HG02840 (cell line): ENCODE measurements around the gene RAB30.
A peak's percentile ranks its signal among the peaks of the same experiment; 100 is the strongest.
"Not testable (repeated sequence)": the region's sequence is repeated elsewhere in the genome, so short reads cannot be mapped to it uniquely, and the experiment has no call there.

Experiments used
- ATAC-seq: cut with Tn5 transposase; IDR thresholded peaks from one replicate; pipeline ENCODE4 v1.9.1; 2021; ENCODE audit warnings: mild to moderate bottlenecking, moderate library complexity, moderate number of reproducible peaks; ENCODE audit not compliant: unreplicated experiment, low FRiP score

Gene RAB30

GRCh38 chr11:82989628-82990404 is 81.9 kb downstream of the RAB30 start:
- no peak for ATAC-seq

- ATAC-seq, result no peak
These were observed 82.6 kb downstream of the RAB30 start for GRCh38 chr11:82988936-82989627.

- ATAC-seq, result no peak
These were observed 83.7 kb downstream of the RAB30 start for GRCh38 chr11:82987997-82988396.

DNA sequence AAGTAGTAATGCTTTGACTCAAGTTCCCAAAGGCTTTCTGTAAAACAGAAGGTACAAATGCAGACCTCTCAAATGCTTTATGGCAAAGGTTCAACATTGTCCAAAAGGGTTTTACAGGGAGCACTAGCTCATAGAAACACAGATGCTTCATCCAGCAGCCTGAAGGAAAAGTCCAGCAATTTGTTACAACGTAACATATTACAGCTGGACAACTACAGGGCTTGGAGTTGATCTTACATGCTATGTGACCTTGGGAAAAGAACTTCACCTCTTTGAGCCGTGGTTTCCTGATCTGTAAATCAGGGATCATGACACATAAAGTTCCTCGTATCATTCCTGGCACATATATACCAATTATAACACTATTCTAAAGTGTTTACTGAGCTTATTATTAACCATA is 85.3 kb downstream of the RAB30 start:
- no peak for ATAC-seq

GRCh38 chr11:82981852-82982251 is 89.8 kb downstream of the RAB30 start:
- ATAC-seq, result no peak

DNA sequence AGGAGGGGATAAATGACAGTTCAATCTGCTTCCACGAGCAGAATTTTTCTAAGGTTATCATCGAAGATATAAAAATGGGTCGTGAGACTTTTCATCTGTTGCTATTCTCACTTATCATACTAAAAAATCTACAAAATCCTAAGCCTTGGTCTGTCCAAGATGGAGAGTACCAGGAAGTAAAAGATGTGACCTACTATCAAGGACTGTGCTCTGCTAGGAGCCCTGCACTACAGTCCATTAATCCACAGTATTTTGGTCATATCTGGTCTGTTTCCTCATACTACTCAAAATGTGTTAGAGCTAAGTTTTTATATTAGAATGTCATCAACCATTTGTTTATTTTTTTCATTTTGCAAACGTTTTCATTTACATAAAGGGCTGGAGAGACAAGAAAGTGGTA is 90.8 kb downstream of the RAB30 start:
- ATAC-seq, result no peak

DNA sequence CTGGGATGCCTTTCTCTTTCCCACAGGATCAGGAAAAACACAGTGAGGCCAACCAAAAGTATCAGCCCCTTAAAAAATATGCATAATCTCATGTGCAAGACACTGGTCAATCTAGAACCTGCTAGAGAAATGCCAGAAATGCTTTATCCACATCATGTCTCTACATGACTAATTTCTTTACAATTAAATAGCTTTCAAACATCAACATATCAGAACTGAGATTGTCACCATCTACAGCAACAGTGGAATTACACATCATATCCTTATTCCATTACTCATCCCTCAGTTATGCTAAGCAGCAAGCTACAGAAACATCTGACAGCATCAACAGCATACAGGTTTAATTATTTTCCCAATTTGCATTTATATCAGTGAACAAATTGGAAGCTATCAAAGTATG is 91.4 kb downstream of the RAB30 start:
- no peak for ATAC-seq

DNA sequence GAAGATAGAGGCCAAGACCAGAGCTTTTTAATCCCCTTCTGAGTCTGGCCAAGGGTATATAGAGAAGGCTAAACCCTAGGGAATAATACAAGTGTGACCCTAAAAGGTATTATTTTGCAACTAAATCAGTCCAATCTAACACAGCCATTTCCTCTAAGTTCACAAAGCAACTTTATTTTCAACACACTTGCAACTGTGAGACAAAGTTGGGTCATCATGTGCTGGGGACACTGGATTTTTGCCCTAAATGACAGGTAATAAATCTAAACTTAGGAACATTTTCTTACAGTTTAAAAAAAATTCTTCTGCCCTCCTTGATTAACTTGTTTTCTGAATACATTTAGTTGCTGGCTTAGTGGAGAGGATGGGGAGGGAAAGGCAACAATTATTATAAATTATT is 91.9 kb downstream of the RAB30 start:
- no peak for ATAC-seq

DNA sequence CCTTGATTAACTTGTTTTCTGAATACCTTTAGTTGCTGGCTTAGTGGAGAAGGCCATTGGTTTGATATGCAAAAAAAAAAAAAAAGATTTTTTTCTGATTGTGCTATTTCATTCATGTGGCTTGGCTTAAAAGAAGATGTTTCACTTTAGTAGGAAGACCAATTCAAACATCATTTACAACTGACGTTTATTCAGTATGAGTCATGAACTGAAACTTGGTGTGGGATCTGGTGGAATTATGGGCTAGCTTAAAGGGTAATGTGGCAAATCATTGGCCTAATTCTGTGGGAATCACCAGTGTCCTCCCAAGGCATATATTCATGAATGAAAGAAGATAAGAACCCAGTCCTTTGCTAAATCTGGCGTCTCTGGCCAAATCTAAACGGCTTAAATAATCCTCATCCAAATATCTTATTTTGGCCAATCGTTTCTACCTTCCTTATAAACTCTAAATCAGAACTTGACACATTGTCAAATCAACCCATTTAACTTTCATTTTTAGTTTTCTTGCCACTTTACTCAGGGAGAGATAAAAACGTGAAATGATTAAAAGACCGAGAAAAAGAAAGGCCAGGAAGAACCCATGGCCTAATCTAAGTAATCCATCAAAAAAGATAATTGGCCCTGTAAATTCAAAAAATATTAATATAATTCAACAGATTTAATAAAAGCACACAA is 93.1 kb downstream of the RAB30 start:
- ATAC-seq, result no peak

- no peak for ATAC-seq
These were observed 94.9 kb downstream of the RAB30 start for GRCh38 chr11:82976786-82977185.

DNA sequence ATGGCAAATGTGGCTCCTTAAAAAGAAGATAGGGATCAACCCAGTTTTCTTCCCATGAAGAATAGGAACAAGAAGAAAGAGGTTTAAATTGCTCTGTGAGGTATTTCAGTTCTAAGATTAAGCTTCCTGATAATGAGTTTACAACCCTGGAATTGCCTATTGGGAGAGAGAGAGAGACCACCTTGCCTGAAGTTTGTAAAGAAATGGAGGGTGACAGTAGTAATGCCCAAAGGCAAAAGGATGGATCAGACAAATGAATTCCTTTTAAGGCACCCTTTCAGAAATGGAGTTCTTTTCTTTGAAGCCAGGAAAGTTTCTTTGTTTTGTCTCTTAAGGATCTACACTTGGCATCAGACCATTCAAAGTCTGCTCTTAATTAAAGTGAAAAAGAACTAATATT is 95.8 kb downstream of the RAB30 start:
- no peak for ATAC-seq

- no peak for ATAC-seq
These were observed 96.8 kb downstream of the RAB30 start for GRCh38 chr11:82974851-82975250.

GRCh38 chr11:82974135-82974534 is 97.6 kb downstream of the RAB30 start:
- no peak for ATAC-seq

- ATAC-seq, result no peak
These were observed 99.6 kb downstream of the RAB30 start for GRCh38 chr11:82972103-82972502.

- not testable (repeated sequence) for ATAC-seq
These were observed 100.2 kb downstream of the RAB30 start for GRCh38 chr11:82971519-82971946.

DNA sequence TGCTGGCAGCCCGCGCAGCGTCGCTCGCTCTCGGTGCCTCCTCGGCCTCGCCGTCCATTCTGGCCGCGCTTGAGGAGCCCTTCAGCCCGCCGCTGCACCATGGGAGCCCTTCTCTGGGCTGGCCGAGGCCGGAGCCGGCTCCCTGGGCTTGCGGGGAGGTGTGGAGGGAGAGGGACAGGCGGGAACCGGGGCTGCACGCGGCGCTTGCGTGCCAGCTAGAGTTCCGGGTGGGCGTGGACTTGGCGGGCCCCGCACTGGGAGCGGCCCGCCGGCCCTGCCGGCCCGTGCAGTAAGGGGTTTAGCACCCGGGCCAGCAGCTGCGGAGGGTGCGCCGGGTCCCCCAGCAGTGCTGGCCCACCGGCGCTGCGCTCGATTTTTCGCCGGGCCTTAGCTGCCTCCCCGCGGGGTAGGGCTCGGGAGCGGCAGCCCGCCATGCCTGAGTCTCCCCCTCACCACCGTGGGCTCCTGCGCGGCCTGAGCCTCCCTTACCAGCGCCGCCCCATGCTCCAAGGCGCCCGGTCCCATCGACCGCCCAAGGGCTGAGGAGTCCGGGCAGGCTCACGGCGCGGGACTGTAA is 101.1 kb downstream of the RAB30 start:
- not testable (repeated sequence) for ATAC-seq

DNA sequence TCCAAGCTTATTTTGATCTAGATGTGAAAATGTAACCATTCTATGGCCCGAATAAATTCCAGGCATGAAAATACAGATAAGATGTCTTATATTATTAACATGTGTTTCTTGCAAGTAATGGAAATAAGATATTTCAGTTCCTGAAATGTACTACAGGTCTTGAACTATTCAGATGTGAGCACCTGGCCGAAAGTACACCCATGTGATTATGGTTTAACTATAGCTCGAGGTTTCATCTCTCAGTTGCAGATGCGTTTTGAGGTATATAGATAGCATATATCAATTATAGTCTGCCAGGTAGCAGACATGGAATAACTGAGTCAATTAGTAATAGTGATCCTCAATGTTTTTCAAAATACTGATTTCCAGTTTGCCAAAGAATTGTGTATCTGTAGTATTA is 101.9 kb downstream of the RAB30 start:
- ATAC-seq, result peak; percentile 95

DNA sequence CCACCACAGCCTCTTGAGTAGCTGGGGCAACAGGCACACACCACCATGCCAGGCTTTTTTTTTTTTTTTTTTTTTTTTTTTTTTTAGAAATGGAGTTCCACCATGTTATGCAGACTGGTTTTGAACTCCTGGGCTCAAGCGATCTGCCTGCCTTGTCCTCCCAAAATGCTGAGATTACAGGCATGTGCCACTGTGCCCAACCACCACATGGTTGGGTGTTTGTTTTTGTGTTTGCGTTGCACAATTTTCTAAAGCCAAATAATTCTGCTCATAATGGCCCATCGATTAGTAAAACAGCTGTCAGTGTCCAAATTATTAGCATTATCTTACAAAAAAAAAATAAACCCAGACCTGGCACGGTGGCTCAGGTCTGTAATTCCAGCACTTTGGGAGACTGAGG is 104.3 kb downstream of the RAB30 start:
- ATAC-seq, result no peak

DNA sequence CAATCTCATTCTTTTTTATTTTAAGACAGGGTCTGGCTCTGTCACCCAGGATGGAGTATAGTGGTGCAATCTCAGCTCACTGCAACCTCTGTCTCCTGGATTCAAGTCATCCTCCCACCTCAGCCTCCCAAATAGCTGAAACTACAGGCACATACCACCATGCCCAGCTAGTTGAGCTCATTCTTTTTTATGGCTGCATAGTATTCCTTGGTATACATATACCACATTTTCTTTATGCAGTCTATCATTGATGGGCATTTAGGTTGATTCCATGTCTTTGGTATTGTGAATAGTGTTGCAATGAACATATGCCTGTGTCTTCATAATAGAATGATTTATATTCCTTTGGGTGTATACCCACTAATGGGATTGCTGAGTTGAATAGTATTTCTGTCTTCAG is 109.7 kb downstream of the RAB30 start:
- ATAC-seq, result not testable (repeated sequence)

- peak; percentile 14 for ATAC-seq
These were observed 110.9 kb downstream of the RAB30 start for GRCh38 chr11:82960779-82961143.
